ENCODE data around the gene ITPRID1.

Gene ITPRID1

GRCh38 chr7:31633894-31634494 is 120.1 kb downstream of the ITPRID1 start:
- DNase-seq (ENCODE audit: low spot score) = peak; percentile 49

- no peak for DNase-seq (ENCODE audit: low spot score)
Measured at GRCh38 chr7:31640381-31640780, 126.5 kb downstream of the ITPRID1 start.

- DNase-seq (ENCODE audit: low spot score) = peak; percentile 47
Measured at GRCh38 chr7:31642681-31643115, 128.8 kb downstream of the ITPRID1 start.

GRCh38 chr7:31646942-31647341 is 133.1 kb downstream of the ITPRID1 start:
- DNase-seq (ENCODE audit: low spot score) = no peak

- DNase-seq (ENCODE audit: low spot score) = no peak
Measured at GRCh38 chr7:31647511-31647910, 133.6 kb downstream of the ITPRID1 start.

GRCh38 chr7:31648288-31648687 is 134.4 kb downstream of the ITPRID1 start:
- peak; percentile 16 for DNase-seq (ENCODE audit: low spot score)

GRCh38 chr7:31648880-31649279 is 135.0 kb downstream of the ITPRID1 start:
- DNase-seq (ENCODE audit: low spot score) = no peak

- DNase-seq (ENCODE audit: low spot score) = no peak
Measured at GRCh38 chr7:31651234-31652062, 137.6 kb downstream of the ITPRID1 start.

GRCh38 chr7:31652063-31652326 is 138.1 kb downstream of the ITPRID1 start:
- no peak for DNase-seq (ENCODE audit: low spot score)

GRCh38 chr7:31663072-31663471 is 149.2 kb downstream of the ITPRID1 start:
- DNase-seq (ENCODE audit: low spot score) = no peak

- no peak for DNase-seq (ENCODE audit: low spot score)
Measured at GRCh38 chr7:31664890-31665289, 151.0 kb downstream of the ITPRID1 start.

- DNase-seq (ENCODE audit: low spot score) = no peak
Measured at GRCh38 chr7:31665546-31665945, 151.7 kb downstream of the ITPRID1 start.

GRCh38 chr7:31669461-31669860 is 155.6 kb downstream of the ITPRID1 start:
- DNase-seq (ENCODE audit: low spot score) = no peak

- no peak for DNase-seq (ENCODE audit: low spot score)
Measured at GRCh38 chr7:31679574-31680305, 165.8 kb downstream of the ITPRID1 start.

- DNase-seq (ENCODE audit: low spot score) = no peak
Measured at GRCh38 chr7:31683445-31684225, 169.7 kb downstream of the ITPRID1 start.

GRCh38 chr7:31687024-31687748 is 173.3 kb downstream of the ITPRID1 start, which contains the start of gene PPP1R17:
Gene PPP1R17, plus strand, starts transcription at chr7:31687215. Its CDS starts 5,227 bp downstream, at chr7:31692442.
- no peak for DNase-seq (ENCODE audit: low spot score)

- no peak for DNase-seq (ENCODE audit: low spot score)
Measured at GRCh38 chr7:31688372-31688771, 174.5 kb downstream of the ITPRID1 start.

- no peak for DNase-seq (ENCODE audit: low spot score)
Measured at GRCh38 chr7:31688996-31689395, 175.1 kb downstream of the ITPRID1 start.

GRCh38 chr7:31690935-31691334 is 177.0 kb downstream of the ITPRID1 start:
- DNase-seq (ENCODE audit: low spot score) = peak; percentile 27

- no peak for DNase-seq (ENCODE audit: low spot score)
Measured at GRCh38 chr7:31692451-31692850, 178.6 kb downstream of the ITPRID1 start.

GRCh38 chr7:31692871-31693270 is 179.0 kb downstream of the ITPRID1 start:
- no peak for DNase-seq (ENCODE audit: low spot score)
